PC-9 (cell line): ENCODE results near the gene MAJIN.

ENCODE experiments used
- CTCF ChIP-seq: fragments of 200-600 bp; sonication (generic); conservative IDR thresholded peaks from 2 replicates; pipeline ENCODE4 v1.6.1; 2017; ENCODE audit warnings: mixed run types, antibody characterized with exemption, mild to moderate bottlenecking, moderate library complexity
- EZH2 ChIP-seq: fragments of 200-600 bp; sonication (generic); IDR thresholded peaks from 2 replicates; pipeline ENCODE4 v1.8.0; 2017; ENCODE audit warnings: antibody characterized with exemption, low read depth

- TF ChIP-seq CTCF (no peak), EZH2 (no peak)
Measured at GRCh38 chr11:64954201-64954600, 17.7 kb downstream of the MAJIN start.
